HG03439 (cell line): Measurements from ENCODE around the gene SLFN5.
"Not testable (repeated sequence)": the region's sequence is repeated elsewhere in the genome, so short reads cannot be mapped to it uniquely, and the experiment has no call there.

Source experiments
- ATAC-seq: cut with Tn5 transposase; IDR thresholded peaks from one replicate; pipeline ENCODE4 v1.9.1; 2021; ENCODE audit warnings: mild to moderate bottlenecking, moderate library complexity; ENCODE audit not compliant: unreplicated experiment

The SLFN5 gene

GRCh38 chr17:35287286-35287811, 44.5 kb downstream of the SLFN5 start:
- no peak for ATAC-seq

DNA sequence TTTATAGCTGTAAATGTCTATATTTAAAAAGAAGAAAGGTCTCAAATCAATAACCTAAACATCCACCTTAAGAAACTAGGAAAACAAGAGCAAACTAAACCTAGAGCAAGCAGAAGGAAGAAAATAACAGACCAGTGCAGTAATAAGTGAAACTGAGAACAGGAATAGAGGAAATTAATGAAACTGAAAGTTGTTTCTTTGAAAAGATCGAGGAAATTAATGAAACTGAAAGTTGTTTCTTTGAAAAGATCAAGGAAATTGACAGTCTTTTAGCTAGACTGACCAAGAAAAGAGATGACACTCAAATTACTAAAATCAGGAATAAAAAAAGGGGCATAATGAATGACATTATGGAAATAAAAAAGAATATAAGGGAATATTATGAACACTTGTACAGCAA, 46.4 kb downstream of the SLFN5 start:
- ATAC-seq: no peak

DNA sequence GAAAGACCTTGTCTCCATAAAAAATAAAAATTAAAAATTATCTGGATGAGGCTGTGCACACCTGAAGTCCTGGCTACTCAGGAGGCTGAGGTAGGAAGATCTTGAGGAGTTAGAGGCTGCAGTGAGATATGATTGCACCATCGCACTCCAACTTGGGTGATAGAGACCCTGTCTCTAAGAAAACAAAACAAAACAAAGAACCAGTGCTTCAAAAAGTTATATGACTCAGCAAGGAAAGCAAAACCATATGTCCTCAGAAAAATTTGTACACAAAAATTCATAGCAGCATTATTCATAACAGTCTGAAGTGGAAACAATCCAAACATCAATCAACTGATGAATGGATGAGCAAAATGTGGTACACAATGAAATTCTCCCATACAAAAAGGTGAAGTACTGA, 48.9 kb downstream of the SLFN5 start:
- no peak for ATAC-seq

GRCh38 chr17:35293151-35293847, 50.4 kb downstream of the SLFN5 start:
- no peak for ATAC-seq

GRCh38 chr17:35294756-35295155, 51.9 kb downstream of the SLFN5 start:
- ATAC-seq: no peak

DNA sequence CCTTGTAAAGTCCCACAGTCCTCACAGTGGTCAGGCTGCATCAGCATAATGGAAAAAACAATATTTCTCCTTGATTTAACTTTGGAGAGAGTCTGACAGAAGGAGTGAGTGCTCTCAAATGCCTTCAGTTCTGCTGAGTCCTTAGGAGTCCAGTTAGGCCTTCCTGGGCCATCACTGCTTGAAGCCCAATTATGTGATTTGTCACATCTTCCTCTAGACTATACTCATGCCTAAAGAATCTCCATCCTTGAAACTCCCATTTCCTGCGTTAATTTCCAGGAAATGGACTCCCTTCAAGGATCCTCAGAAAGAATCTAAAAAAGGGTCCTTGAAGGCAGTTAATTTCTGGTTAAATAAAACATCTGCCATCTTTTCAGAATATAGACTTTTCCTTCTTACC, 52.8 kb downstream of the SLFN5 start:
- ATAC-seq: no peak

DNA sequence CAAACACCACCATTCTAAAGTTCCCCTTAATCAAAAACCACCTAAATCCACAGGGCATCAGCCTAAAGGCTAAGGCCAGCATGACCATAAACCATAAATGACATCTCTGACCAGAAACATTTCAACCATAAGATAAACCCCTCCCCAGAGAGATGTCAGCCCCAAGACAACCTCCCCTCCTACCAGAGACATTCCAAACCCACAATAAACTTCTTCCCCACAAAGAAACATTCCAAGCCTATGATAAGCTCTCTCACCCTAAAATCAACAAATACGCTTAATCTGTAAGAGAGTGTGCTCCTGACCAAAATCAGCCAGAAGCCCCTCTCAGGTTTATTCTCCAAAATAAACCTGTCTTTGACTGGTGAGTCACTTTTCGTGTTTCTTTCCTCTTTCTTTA, 54.8 kb downstream of the SLFN5 start:
- ATAC-seq: no peak

DNA sequence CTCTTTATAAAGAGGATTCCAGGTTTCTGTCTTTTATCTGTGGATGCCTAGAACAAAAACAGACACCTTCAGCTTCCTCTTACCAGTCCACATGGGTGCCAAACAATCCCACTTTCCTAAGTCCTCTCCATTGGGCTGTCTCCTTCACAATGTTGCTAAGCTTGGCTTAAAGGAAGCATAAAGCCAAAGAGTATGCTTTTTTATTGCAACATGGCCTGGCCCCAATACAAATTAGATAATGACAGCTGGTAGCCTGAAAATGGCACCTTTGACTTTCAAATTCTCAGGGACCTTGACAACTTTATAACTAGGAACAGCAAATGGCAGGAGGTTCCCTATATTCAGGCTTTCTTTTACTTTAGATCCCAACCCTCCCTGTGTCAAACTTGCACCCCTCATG, 55.8 kb downstream of the SLFN5 start:
- no peak for ATAC-seq

- ATAC-seq: no peak
These were observed 56.3 kb downstream of the SLFN5 start for GRCh38 chr17:35299135-35299534.

DNA sequence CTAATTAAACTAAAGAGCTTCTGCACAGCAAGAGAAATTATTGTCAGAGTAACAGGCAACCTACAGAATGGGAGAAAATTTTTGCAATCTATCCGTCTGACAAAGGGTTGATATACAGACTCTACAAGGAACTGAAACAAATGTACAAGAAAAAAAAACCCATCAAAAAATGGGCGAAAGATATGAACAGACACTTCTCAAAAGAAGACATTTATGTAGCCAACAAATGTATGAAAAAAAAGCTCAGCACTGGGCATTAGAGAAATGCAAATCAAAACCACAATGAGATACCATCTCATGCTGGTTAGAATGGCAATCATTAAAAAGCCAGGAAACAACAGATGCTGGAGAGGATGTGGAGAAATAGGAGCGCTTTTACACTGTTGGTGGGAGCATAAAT, 66.5 kb downstream of the SLFN5 start:
- not testable (repeated sequence) for ATAC-seq

GRCh38 chr17:35312346-35312745, 69.5 kb downstream of the SLFN5 start:
- ATAC-seq: no peak

- no peak for ATAC-seq
These were observed 70.2 kb downstream of the SLFN5 start for GRCh38 chr17:35312790-35313711.

- no peak for ATAC-seq
These were observed 71.1 kb downstream of the SLFN5 start for GRCh38 chr17:35313875-35314409.

GRCh38 chr17:35314415-35315216, 71.7 kb downstream of the SLFN5 start:
- ATAC-seq: no peak

GRCh38 chr17:35315283-35315682, 72.4 kb downstream of the SLFN5 start:
- no peak for ATAC-seq

DNA sequence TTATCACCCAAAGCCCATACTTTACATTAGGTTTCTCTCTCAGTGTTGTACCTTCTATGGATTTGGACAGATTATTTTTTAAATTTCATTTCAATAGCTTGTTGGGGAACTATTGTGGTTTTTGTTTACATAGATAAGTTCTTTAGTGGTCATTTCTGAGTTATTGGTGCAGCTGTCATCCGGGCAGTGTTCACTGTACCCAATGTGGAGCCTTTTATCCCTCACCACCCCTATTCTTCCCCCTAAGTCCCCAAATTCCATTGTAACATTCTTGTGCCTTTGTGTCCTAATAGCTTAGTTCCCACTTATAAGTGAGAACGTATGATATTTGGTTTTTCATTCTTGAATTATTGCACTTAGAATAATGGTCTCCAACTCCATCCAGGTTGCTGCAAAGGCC, 73.1 kb downstream of the SLFN5 start:
- no peak for ATAC-seq

DNA sequence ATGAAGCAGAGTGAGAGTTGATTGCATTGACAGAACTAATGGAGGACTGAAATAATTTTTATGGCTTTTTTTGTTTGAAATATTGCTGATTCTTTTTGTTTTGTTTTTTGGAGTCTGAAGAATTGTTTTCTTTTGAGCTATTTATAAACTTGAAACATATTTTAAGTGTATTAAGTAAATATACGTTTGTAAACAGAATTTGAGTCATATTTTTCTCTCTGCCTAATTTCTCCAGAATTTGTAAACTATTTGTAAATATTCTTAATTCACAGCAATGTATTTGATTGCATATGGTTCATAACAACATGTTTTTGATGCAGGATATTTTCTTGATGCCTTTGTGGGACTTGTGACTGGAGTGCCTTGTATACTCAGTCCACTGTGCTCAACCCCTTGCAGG, 79.9 kb downstream of the SLFN5 start:
- no peak for ATAC-seq
